ENCODE data around the gene ATXN1.

Gene ATXN1

GRCh38 chr6:16683641-16684194 is 77.5 kb downstream of the ATXN1 start:
- Histone ChIP-seq H3K27me3 (ENCODE audit: control insufficient read depth, low read length) (no peaks in the 10 kb centered on the region), H3K4me1 (ENCODE audit: control insufficient read depth, low read length) (no peaks in the 10 kb centered on the region), H3K27ac (ENCODE audit: low read depth, low read length) (no peak overlapping the region), H3K36me3 (ENCODE audit: control insufficient read depth, low read length) (no peaks in the 10 kb centered on the region), H3K4me3 (ENCODE audit: low read length) (no peak overlapping the region), H3F3A (ENCODE audit: control insufficient read depth, insufficient read depth) (no peaks in the 10 kb centered on the region), H3K9me3 (ENCODE audit: control insufficient read depth, insufficient read depth, low read length) (no peaks in the 10 kb centered on the region), H3K4me2 (ENCODE audit: low read length) (no peak overlapping the region), H3K79me2 (ENCODE audit: control insufficient read depth, low read length) (no peaks in the 10 kb centered on the region), H4K20me1 (ENCODE audit: control insufficient read depth, insufficient read depth, low read depth, low read length) (no peaks in the 10 kb centered on the region), H3K9me2 (replicated peaks; ENCODE audit: control insufficient read depth, low read length) (no peaks in the 10 kb centered on the region)
- TF ChIP-seq EZH2phosphoT487 (IDR thresholded peaks at IDR 0.05; ENCODE audit: borderline replicate concordance, low read length) = no peak
- no peak for TF ChIP-seq CTCF (IDR thresholded peaks at IDR 0.05; ENCODE audit: low read depth, low read length, poor library complexity, severe bottlenecking)

GRCh38 chr6:16681260-16681873 is 79.9 kb downstream of the ATXN1 start:
- no peak overlapping the region for H3K27ac ChIP-seq (ENCODE audit: low read depth, low read length)
- H3K9me3 ChIP-seq (ENCODE audit: control insufficient read depth, insufficient read depth, low read length) = no peaks in the 10 kb centered on the region
- H3K36me3 ChIP-seq (ENCODE audit: control insufficient read depth, low read length) = no peaks in the 10 kb centered on the region
- H4K20me1 ChIP-seq (ENCODE audit: control insufficient read depth, insufficient read depth, low read depth, low read length) = no peaks in the 10 kb centered on the region
- no peak overlapping the region for H3K4me3 ChIP-seq (ENCODE audit: low read length)
- TF ChIP-seq CTCF (IDR thresholded peaks at IDR 0.05; ENCODE audit: low read depth, low read length, poor library complexity, severe bottlenecking) = no peak
- TF ChIP-seq EZH2phosphoT487 (IDR thresholded peaks at IDR 0.05; ENCODE audit: borderline replicate concordance, low read length) = no peak
- H3K27me3 ChIP-seq (ENCODE audit: control insufficient read depth, low read length) = no peaks in the 10 kb centered on the region
- no peaks in the 10 kb centered on the region for H3K4me1 ChIP-seq (ENCODE audit: control insufficient read depth, low read length)
- no peaks in the 10 kb centered on the region for H3K9me2 ChIP-seq (replicated peaks; ENCODE audit: control insufficient read depth, low read length)
- H3K79me2 ChIP-seq (ENCODE audit: control insufficient read depth, low read length) = no peaks in the 10 kb centered on the region
- H3F3A ChIP-seq (ENCODE audit: control insufficient read depth, insufficient read depth) = no peaks in the 10 kb centered on the region
- H3K4me2 ChIP-seq (ENCODE audit: low read length) = no peak overlapping the region

- H3K4me2 ChIP-seq (ENCODE audit: low read length) = no peak overlapping the region
Observed at GRCh38 chr6:16679050-16679449, 82.2 kb downstream of the ATXN1 start.

More at GRCh38 chr6:16679050-16679449, 82.2 kb downstream of the ATXN1 start:
- Histone ChIP-seq H3K4me3 (ENCODE audit: low read length) (no peak overlapping the region), H3K27ac (ENCODE audit: low read depth, low read length) (no peak overlapping the region), H3F3A (ENCODE audit: control insufficient read depth, insufficient read depth) (no peaks in the 10 kb centered on the region), H3K27me3 (ENCODE audit: control insufficient read depth, low read length) (no peaks in the 10 kb centered on the region), H3K79me2 (ENCODE audit: control insufficient read depth, low read length) (no peaks in the 10 kb centered on the region), H3K36me3 (ENCODE audit: control insufficient read depth, low read length) (no peaks in the 10 kb centered on the region), H3K9me3 (ENCODE audit: control insufficient read depth, insufficient read depth, low read length) (no peaks in the 10 kb centered on the region), H3K4me1 (ENCODE audit: control insufficient read depth, low read length) (no peaks in the 10 kb centered on the region), H4K20me1 (ENCODE audit: control insufficient read depth, insufficient read depth, low read depth, low read length) (no peaks in the 10 kb centered on the region), H3K9me2 (replicated peaks; ENCODE audit: control insufficient read depth, low read length) (no peaks in the 10 kb centered on the region)
- TF ChIP-seq CTCF (IDR thresholded peaks at IDR 0.05; ENCODE audit: low read depth, low read length, poor library complexity, severe bottlenecking) (no peak), EZH2phosphoT487 (IDR thresholded peaks at IDR 0.05; ENCODE audit: borderline replicate concordance, low read length) (no peak)
